Central memory CD8-positive, alpha-beta T cell (primary cell): ENCODE results near the gene IGFALS.
A peak's percentile ranks its signal among the peaks of the same experiment; 100 is the strongest.

Experiments used
- ATAC-seq: fragments of 150-1000 bp; cut with Tn5 transposase; replicated peaks from 2 replicates; pipeline ENCODE4 v1.10.0; 2022; ENCODE audit warnings: mild to moderate bottlenecking, moderate FRiP score, moderate number of reproducible peaks; ENCODE audit not compliant: poor library complexity, severe bottlenecking; ENCODE audit errors: extremely low read depth
- DNase-seq, 2 donors: peaks; one replicate each; pipeline ENCODE4 v3.0.0; 2021; ENCODE audit warnings: low spot score in 2 of 2
- H3K27ac Mint-ChIP-seq: one replicate; pipeline ENCODE4 v1.8.0; 2022; ENCODE audit warnings: low read depth, mild to moderate bottlenecking, moderate library complexity, mixed read lengths
- H3K27me3 Mint-ChIP-seq: one replicate; pipeline ENCODE4 v1.8.0; 2022; ENCODE audit warnings: mixed read lengths
- H3K36me3 Mint-ChIP-seq: one replicate; pipeline ENCODE4 v1.8.0; 2022; ENCODE audit warnings: mild to moderate bottlenecking, moderate library complexity, mixed read lengths; ENCODE audit not compliant: insufficient read depth
- H3K4me1 Mint-ChIP-seq: one replicate; pipeline ENCODE4 v1.8.0; 2022; ENCODE audit warnings: mixed read lengths
- H3K4me3 Mint-ChIP-seq: one replicate; pipeline ENCODE4 v1.8.0; 2022; ENCODE audit warnings: mild to moderate bottlenecking, moderate library complexity, mixed read lengths
- H3K9me3 Mint-ChIP-seq: one replicate; pipeline ENCODE4 v1.8.0; 2022; ENCODE audit warnings: mixed read lengths

Gene IGFALS

DNA sequence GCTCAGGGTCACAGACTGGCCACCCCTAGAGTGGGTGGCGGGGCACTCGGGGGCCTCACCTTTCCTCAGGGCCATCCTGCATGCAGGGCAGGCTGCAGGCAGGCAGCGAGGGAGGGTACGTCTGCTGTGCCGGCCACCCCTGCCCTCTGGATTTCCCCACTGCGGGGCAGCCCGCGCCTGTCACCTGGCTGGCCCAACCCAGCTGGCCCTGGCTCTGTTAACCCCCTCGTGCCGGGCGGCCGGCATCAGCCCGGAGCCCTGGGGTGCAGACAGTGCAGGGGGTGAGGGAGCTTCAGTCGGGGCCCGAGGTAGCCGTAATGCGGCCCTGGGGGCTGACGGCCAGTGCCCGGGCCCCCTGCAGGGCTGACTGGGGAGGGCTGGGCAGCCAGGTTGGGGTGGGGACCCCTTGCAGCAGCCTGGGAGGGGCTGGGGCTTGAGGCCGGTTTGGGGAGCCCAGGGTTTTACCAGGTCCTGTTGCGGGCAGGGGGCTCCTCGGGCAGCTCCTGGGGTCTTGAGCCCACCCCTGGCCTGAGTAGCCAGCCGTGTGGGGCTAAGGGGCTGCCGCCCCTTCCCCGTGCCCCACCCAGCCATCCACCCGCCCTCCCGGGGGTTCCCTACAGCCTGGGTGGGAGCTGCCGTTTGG lies at the start of gene IGFALS:
Gene IGFALS (minus strand): TSS at position 128 of the 643 bp plus-strand sequence. CDS start 53 bp downstream, at position 75.
- H3K4me3 Mint-ChIP-seq: no peak within 1 kb of the TSS
- no peaks in the 10 kb centered on the region for H3K27me3 Mint-ChIP-seq
- H3K36me3 Mint-ChIP-seq: peaks cover under 1% of the 10 kb centered on the region
- H3K9me3 Mint-ChIP-seq: no peaks in the 10 kb centered on the region
- H3K4me1 Mint-ChIP-seq: peaks cover 4% of the 10 kb centered on the region
- DNase-seq (no peak), ATAC-seq (no peak)
- H3K27ac Mint-ChIP-seq: no peak within 1 kb of the TSS

DNA sequence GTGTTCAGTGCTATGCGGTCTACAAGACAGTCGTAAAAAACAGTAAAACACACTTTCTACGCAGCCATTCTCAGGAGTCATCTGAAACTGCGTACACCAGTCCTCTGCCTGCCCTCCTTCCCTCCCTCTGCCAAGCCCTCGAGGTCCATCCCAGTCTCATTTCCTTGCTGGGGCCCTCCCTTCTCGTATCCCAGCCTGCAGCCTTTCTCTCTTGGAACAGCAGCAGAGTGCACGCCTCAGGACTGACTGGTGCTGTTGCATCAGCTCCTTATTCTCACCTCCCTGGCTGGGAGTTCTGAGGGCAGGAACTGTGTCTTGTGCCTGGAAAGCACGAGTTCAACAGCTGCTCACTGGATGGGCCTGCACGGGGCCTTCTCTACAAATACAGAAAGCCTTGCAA lies 46.0 kb upstream of the IGFALS start:
- Mint-ChIP-seq H3K4me1 (no peaks in the 10 kb centered on the region), H3K27ac (no peak overlapping the region), H3K4me3 (no peak overlapping the region), H3K27me3 (no peaks in the 10 kb centered on the region), H3K9me3 (no peaks in the 10 kb centered on the region), H3K36me3 (no peaks in the 10 kb centered on the region)
- DNase-seq: no peak
- ATAC-seq: no peak

DNA sequence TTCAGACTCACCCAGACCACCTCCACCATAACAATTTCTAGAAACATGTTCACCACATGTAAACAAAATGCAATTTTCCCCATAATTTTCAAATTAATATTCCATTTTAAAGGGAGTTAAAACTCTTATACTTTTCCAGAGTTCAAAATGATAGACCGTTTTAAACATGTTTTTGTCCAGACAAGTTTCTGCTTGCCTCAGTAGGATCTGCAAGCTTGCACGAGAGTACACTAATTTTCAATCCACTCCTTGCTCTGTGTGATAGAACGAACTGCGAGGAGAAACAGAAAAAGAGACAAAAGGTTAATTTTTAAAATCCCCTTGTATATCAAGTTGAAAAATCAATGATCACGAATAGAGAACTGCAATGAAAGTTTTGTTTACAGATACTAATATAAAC lies 40.6 kb upstream of the IGFALS start:
- Mint-ChIP-seq H3K36me3 (peaks cover 1% of the 10 kb centered on the region), H3K27ac (no peak overlapping the region), H3K27me3 (no peaks in the 10 kb centered on the region), H3K9me3 (no peaks in the 10 kb centered on the region), H3K4me3 (no peak overlapping the region), H3K4me1 (peaks cover 10% of the 10 kb centered on the region)
- ATAC-seq (no peak), DNase-seq (no peak)

DNA sequence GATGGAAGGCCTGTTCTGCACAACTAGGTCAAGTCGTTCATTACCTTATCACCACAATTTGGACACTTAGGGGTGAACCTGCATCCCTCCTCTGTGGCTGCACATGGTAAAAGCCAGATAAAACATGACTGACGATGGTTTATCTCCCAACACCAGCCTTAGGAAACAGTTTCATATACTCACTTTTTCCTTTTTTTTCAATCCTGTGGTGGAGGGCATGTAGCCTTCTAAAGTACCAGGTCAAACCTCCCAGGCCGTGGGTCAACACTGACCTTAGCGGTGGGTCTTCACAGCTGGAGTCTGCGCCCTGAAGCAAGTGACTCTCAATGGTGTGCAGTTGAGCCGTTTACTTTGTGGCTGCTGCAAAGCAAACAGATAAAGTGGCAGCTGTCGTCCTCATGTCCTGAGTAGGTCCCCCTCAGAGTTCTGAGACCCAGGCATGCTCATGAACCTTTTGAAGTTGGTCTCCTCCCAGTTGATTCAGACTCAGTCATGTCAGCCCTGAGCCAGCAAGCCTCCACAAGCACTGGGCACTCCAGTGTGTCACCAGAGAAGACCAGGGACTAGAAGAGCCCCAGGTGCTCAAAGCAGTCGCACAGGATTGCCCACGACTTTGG lies 39.4 kb upstream of the IGFALS start:
- Mint-ChIP-seq H3K27ac (no peak overlapping the region), H3K27me3 (no peaks in the 10 kb centered on the region), H3K4me1 (peaks cover 13% of the 10 kb centered on the region), H3K9me3 (no peaks in the 10 kb centered on the region), H3K4me3 (no peak overlapping the region), H3K36me3 (peaks cover 1% of the 10 kb centered on the region)
- no peak for DNase-seq
- no peak for ATAC-seq

DNA sequence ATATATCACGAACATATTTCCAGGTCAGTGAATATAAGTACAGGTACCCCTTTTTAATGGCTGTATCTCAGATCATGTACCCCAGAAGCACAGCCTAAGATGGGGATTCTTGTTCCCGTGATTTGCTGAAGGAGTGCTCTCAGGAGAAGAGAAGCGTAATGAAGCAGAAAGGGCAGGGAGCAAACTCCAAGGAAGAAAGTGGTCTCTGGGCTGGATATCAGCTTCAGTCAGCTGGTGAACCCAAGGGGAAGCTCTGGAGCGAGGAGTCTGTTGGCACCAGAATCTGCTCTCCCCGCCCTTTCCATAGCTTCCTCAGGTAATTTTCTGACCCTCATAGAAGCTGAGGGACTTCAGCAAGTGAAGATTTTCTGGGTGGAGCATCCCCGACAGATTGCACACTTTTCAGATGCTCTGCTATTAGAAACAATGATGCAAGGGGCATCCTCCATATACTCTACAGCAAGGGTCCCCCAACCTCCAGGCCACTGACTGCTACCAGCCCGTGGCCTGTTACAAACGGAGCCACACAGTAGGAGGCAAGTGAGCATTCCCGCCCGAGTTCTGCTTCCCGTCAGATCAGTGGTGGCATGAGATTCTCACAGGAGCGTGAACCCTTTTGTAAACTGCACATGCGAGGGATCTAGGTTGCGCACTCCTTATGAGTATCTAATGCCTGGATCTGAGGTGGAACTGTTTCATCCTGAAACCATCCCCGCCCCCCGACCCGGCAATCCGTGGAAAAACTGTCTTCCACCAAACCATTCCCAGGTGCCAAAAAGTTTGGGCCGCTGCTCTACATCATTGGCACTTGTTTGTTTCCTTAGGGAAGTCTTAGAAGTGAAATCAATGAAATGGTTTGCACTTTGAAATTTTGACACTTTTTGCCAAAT lies 37.9 kb upstream of the IGFALS start:
- Mint-ChIP-seq H3K9me3 (no peaks in the 10 kb centered on the region), H3K4me3 (no peak overlapping the region), H3K36me3 (peaks cover 9% of the 10 kb centered on the region), H3K27me3 (no peaks in the 10 kb centered on the region), H3K4me1 (peaks cover 21% of the 10 kb centered on the region), H3K27ac (no peak overlapping the region)
- no peak for DNase-seq
- no peak for ATAC-seq

DNA sequence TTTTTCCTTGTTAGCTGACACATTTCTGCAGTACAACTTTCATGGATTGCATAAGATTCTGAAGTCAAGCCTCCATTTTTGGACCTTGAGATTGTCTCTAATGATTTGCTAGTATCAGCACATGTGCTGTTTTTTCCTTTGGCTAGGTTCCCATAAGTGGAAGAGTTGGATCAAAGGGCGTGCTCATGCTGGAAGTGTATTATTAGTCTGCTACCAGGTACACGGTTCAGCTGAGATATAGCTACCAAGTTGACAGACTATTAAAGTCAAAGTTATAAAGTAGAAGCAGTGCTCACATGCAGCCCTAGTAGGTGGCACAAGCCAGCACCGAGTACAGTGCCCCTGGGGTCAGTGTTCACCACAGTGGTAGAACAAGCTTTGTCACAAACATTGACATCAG lies 36.7 kb upstream of the IGFALS start:
- Mint-ChIP-seq H3K9me3 (no peaks in the 10 kb centered on the region), H3K27me3 (no peaks in the 10 kb centered on the region), H3K36me3 (peaks cover 11% of the 10 kb centered on the region), H3K4me3 (no peak overlapping the region), H3K27ac (no peak overlapping the region), H3K4me1 (peaks cover 21% of the 10 kb centered on the region)
- ATAC-seq (no peak), DNase-seq (no peak)

DNA sequence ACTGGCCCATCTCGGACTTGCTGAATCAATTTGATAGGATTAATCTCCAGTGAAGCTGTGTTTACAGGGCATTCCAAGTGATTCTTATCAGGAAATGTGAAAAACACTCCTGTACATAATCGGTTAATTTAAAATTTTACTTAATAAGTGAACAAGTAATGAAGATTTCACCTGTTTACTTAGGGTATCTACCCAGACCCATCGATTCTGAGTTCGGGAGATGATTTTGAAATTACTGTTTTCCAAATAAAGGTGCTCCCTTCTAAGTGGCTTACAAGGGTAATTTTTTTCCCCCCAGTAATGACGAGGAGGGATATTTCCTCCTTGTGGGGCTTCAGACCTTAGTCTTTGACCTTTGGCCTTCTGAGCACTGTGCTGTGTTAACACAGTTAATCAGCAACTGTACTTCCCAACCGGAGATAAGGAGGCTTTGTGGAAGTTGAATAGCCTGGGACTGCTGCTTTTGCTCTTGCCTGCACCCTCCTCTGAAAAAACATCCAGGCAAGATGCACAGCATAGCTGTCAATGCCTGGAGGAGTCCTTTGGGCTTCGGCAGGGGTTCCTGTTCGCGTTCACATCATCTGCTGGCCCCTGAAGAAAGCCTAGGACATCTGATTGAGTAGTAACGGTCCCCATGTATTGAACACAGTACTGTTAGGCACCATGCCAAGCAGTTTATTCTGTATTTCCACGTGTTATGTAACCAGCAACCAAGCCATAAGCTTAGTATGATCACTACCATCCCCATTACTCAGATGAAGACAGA lies 35.3 kb upstream of the IGFALS start:
- Mint-ChIP-seq H3K27ac (no peak overlapping the region), H3K36me3 (peaks cover 13% of the 10 kb centered on the region), H3K27me3 (no peaks in the 10 kb centered on the region), H3K4me3 (no peak overlapping the region), H3K9me3 (no peaks in the 10 kb centered on the region), H3K4me1 (peaks cover 27% of the 10 kb centered on the region)
- ATAC-seq (no peak), DNase-seq (no peak)

DNA sequence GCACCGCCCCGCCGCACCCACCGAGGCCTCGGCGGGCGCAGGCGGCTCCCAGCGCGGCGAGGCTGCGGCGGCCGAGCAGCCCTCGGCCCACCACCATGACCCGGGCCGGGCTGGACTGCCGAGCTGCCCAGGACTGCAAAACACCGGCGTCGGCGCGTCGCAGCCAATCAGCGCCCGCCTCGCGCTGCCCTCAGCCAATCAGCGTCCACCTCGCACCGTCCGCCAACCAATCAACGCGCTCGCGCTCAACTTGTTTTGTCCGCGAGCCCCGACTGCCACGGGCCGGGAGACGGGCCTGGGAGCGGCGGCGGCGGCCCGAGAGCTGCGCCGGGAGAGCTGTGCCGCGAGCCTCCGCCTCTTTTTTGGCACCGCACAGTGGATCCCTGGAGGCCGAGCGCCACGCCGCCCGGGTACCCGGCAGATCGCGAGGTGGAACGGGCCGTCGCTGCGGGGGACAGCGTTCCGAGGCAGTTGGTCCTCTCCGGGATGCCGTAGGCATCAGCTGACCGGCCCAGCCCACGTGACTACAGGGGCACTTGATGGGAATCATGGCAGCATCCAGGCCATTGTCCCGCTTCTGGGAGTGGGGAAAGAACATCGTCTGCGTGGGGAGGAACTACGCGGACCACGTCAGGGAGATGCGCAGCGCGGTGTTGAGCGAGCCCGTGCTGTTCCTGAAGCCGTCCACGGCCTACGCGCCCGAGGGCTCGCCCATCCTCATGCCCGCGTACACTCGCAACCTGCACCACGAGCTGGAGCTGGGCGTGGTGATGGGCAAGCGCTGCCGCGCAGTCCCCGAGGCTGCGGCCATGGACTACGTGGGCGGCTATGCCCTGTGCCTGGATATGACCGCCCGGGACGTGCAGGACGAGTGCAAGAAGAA lies 33.4 kb upstream of the IGFALS start, which contains the start of the genes FAHD1 and HAGH:
Gene FAHD1 (plus strand): TSS at position 516 of the 883 bp plus-strand sequence. CDS start 33 bp downstream, at position 549.
Gene HAGH (minus strand): TSS at position 135 of the 883 bp plus-strand sequence. CDS start 38 bp downstream, at position 97.
- H3K9me3 Mint-ChIP-seq: no peaks in the 10 kb centered on the region
- peaks cover 13% of the 10 kb centered on the region for H3K36me3 Mint-ChIP-seq
- H3K27me3 Mint-ChIP-seq: no peaks in the 10 kb centered on the region
- DNase-seq: peak; percentile 88 to 91
- peaks cover 27% of the 10 kb centered on the region for H3K4me1 Mint-ChIP-seq
- H3K27ac Mint-ChIP-seq: peak within 1 kb of the TSS; percentile 95
- ATAC-seq: peak; percentile 87
- H3K4me3 Mint-ChIP-seq: peak within 1 kb of the TSS; percentile 87

DNA sequence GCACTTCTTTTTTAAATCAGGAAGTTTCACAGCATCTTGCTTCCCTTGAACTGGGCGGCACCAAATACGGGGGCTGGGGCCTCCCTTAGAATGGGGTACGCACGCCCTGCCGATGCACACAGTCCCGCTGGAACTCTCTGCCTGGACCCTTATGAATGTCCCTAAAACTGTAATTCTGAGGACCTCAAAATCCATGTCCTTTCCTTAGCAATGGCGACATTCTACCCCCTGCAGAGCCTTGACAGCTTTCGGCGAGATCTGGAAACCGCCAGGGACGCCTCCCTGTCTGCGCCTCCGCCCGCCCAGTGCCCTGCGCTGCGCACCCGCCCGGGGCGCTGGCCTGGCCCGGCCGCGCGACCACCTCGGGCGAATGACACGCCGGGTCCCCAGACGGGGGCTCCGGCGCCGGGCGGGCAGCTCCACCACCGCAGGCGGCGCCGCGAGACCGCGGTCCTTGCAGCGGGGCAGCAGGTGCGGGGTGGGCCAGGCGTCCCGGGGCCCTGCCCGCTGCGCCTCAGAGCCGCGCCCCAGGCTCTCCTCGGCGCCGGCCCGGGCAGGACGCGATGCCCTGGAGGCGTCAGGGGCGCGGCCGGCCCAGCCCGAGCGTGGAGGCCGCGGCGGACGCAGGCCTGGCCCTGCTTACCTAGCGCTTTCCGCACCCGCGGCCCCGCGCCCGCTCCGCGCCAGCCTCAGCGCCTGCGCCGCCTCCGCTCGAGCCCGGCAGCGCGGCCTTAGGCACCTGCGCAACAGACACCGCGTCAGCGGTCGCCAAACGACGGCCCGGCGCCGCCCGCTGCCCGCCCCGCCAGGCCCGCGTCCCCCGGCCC lies 32.6 kb upstream of the IGFALS start:
- H3K9me3 Mint-ChIP-seq: no peaks in the 10 kb centered on the region
- ATAC-seq (peak; percentile 77), DNase-seq (peak in 1 of 2 donors; percentile 23)
- H3K36me3 Mint-ChIP-seq: peaks cover 15% of the 10 kb centered on the region
- H3K4me3 Mint-ChIP-seq: peak overlapping the region; percentile 87
- no peaks in the 10 kb centered on the region for H3K27me3 Mint-ChIP-seq
- peaks cover 27% of the 10 kb centered on the region for H3K4me1 Mint-ChIP-seq
- peak overlapping the region; percentile 95 for H3K27ac Mint-ChIP-seq

DNA sequence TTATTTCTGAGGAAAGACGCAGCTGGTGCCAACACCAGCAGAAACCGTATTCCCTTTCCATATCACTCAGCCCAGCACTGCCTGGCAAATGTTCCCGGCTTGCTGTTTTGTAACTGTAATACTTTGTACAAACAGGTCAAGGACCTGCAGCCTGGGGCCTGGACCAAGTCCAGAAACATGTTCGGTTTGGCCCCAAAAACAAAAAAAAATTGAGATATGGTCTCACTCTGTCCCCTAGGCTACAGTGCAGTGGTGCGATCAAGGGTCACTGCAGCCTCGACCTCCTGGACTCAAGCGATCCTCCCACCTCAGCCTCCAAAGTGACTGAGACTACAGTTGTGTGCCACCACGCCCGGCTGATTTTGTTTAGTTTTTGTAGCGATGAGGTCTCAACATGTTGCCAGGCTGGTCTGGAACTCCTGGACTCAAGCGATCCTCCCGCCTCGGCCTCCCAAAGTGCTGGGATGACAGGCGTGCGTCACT lies 31.9 kb upstream of the IGFALS start:
- ATAC-seq (no peak), DNase-seq (no peak)
- Mint-ChIP-seq H3K27me3 (no peaks in the 10 kb centered on the region), H3K4me3 (peak overlapping the region; percentile 71), H3K4me1 (peaks cover 27% of the 10 kb centered on the region), H3K27ac (peak overlapping the region; percentile 35), H3K9me3 (no peaks in the 10 kb centered on the region), H3K36me3 (peaks cover 16% of the 10 kb centered on the region)

DNA sequence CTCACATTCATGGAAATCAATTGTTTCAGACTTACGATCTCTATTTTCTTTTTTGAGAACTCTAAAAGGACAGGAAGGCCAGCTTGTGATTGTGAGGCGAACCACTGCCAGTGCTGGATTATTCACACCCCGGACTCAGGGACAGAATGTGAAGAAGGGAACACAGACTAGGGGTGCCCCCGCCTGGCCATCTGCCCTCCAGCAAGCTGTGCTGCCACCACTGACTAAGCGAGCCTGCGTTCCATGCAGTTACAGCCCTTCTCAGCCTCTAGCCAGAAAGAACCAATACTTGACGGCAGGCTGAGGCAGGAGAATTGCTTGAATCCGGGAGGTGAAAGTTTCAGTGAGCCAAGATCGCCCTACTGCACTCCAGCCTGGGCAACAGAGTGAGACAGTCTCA lies 30.3 kb upstream of the IGFALS start:
- peak overlapping the region; percentile 71 for H3K4me3 Mint-ChIP-seq

More for the DNA sequence above, 30.3 kb upstream of the IGFALS start:
- ATAC-seq (no peak), DNase-seq (no peak)
- no peaks in the 10 kb centered on the region for H3K9me3 Mint-ChIP-seq
- no peaks in the 10 kb centered on the region for H3K27me3 Mint-ChIP-seq
- peaks cover 14% of the 10 kb centered on the region for H3K4me1 Mint-ChIP-seq
- peaks cover 22% of the 10 kb centered on the region for H3K36me3 Mint-ChIP-seq
- no peak overlapping the region for H3K27ac Mint-ChIP-seq
